Stimulated activated CD8-positive, alpha-beta memory T cell treated with anti-CD3 and anti-CD28 coated beads, Interleukin-15, amount 100 ng/mL, for 1 hour (primary cell): ENCODE results near the gene PDE8A.
"Not testable (repeated sequence)": the region's sequence is repeated elsewhere in the genome, so short reads cannot be mapped to it uniquely, and the experiment has no call there.

Source experiments
- DNase-seq: peaks from one replicate; pipeline ENCODE4 v3.0.0-alpha.2; 2020; ENCODE audit warnings: low read depth

Gene PDE8A

DNA sequence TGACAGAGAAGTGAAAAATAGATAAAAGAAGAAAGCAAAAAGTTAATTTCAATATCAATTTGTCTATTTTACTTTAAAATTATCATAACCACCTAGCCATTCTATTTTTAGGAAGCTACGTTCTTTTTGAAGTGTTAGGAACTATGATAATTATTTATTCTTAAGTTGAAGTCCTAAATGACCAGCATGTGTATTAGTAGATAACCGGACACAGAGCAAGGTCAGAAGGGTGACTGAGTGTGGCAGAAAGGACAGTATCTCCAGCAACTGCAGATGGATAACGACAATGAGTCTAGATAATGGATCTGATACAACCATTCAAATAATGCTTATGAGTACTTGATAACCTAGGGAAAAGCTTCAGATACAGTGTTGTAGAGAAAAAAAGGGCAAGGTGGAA is 198.0 kb downstream of the PDE8A start:
- DNase-seq = no peak

DNA sequence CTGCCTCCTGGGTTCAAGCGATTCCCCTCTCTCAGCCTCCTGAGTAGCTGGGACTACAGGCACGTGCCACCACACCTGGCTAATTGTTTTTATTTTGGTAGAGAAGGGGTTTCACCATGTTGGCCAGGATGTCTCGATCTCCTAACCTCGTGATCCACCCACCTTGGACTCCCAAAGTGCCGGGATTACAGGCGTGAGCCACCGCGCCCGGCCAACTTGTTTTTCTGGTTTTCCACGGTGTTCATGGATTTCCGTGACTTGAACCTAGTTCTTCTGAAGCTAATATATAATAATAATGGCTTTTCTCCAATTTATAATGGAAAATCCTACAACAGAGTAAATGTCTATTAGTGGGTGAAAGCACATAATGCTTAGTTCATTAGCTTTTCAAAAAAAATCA is 203.7 kb downstream of the PDE8A start:
- DNase-seq = not testable (repeated sequence)

DNA sequence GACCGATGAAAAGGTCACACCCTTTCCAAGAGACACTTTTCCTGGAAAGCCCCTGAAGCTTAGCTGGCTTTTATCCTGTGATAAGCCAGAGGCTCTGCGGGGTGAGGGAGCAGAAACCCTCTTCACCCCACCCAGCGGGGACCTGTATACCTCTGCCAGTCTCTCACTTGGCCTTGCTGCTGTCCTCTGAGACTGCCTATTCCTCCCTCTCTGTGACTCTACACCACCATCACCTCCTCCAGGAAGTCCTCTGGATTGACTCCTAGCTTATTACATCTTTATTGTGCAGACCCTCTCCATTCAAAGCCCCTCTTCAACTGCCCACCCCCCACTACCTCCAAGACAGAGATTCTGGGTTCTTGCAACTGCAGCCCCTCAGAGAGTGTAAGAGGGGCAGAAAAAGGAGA is 206.5 kb downstream of the PDE8A start:
- not testable (repeated sequence) for DNase-seq
